NCI-H1694 treated with DMSO at 0.1 percent for 48 hours (cell line): Measurements from ENCODE around the gene TACC2.
"Not testable (repeated sequence)": the region's sequence is repeated elsewhere in the genome, so short reads cannot be mapped to it uniquely, and the experiment has no call there.

ENCODE experiments used
- DNase-seq: peaks from one replicate; lab custom pipeline; 2025; lab: John Stamatoyannopoulos, UW

TACC2 gene

DNA sequence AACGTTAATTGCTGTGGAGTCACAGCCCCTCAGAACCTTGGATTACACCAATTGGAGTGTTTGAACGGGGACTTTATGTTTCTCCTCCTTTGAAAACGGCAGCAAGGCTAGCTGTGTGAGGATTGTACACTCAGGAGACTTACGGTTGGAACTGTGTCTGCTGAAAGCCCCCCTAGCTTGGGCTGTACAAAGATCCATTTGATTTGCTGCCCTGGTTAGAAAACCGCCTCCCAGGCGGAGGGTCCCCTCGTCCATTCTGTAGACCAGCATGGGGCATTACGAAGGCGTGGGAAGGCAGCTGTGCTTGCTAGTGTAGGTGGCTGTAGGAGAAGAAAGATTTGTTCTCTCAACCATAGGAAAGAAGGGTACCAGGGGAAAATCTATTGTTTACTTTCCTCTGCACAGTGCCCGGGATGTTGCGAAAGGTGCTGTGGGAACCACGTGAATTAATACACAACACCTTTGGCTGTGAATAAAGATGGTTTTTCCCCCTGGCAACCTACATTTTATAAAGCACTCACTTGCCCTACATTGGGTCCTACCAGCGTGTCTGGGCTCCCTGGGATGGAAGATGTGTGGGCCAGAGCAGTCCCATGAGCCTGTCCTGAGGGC lies 208.8 kb downstream of the TACC2 start:
- no peak for DNase-seq

DNA sequence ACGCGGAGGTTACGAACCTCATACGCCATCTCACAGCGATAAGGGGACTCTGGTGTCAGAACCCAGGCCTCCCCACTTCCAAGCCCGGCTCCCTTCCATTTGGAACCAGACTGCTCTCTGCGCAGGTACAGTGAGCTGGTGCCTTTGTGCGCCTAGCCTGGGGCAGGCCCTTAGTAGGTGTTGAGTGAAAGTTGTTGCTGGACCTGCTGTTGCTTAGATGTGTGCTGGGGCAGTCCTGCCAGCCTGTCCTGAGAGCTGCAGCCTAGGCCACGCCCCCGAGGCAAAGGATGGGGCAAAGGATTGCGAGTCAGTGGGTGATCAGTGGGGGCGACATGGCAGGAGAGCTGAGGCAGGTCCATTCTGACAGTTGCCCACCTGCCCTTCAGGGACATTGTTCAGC lies 209.7 kb downstream of the TACC2 start:
- DNase-seq: no peak

DNA sequence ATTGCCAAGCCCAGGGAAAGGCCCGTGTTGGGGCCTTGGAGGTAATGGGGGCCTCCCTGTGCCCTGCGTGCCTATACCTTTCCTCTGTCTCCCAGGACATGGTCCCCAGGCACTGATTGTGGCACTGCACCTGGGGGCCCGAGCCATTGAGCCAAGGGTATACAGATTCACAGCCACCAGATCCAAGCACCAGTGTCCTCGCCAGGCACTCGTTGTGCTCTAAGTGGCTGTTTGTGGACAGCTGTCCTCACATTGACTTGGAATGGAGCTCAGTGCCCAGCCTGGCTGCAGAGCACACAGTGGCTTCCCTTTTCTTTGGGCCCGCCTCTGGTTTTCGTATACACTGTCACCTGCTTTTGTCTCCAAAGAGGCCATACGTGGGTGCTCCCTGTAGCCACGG lies 210.1 kb downstream of the TACC2 start:
- DNase-seq: no peak

DNA sequence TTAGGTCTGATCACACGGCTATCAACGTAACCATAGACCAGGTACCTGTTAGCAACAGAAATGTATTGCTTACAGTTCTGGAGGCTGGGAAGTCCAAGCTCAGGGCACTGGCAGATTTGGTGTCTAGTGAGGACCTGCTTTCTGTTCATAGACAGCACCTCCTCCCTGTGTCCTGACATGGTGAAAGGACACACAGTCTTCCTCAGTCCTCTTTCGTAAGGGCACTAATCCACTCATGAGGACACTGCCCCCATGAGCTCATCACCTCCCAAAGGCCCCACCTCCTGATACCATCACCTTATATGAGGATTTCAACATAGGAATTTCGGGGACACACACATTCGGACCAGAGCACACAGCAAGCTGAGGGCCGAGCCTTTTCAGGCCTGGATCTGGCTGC lies 210.7 kb downstream of the TACC2 start:
- no peak for DNase-seq

DNA sequence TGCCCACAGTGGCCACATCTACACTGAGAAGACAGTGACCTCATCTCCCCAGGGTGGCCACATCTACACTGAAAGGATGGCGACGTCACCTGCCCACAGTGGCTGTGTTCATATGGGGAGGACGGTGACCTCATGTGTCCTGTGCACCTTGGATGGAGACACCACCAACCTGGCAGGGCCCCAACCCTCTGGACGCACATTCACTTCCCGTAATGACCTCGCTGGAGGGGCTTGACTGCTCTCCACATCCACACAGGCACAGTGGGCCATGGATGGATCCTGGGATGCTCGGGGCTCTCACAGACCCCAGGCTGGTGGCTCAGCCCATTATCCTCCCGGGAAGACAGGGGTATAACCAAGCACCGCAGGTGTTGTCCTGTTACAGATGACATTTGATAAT lies 212.4 kb downstream of the TACC2 start:
- DNase-seq: no peak

DNA sequence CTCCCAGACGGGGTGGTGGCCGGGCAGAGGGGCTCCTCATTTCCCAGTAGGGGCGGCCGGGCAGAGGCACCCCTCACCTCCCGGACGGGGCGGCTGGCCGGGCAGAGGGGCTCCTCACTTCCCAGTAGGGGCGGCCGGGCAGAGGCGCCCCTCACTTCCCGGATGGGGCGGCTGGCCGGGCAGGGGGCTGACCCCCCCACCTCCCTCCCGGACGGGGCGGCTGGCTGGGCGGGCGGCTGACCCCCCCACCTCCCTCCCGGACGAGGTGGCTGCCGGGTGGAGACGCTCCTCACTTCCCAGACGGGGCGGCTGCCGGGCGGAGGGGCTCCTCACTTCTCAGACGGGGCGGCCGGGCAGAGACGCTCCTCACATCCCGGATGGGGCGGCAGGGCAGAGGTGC lies 214.2 kb downstream of the TACC2 start:
- not testable (repeated sequence) for DNase-seq

DNA sequence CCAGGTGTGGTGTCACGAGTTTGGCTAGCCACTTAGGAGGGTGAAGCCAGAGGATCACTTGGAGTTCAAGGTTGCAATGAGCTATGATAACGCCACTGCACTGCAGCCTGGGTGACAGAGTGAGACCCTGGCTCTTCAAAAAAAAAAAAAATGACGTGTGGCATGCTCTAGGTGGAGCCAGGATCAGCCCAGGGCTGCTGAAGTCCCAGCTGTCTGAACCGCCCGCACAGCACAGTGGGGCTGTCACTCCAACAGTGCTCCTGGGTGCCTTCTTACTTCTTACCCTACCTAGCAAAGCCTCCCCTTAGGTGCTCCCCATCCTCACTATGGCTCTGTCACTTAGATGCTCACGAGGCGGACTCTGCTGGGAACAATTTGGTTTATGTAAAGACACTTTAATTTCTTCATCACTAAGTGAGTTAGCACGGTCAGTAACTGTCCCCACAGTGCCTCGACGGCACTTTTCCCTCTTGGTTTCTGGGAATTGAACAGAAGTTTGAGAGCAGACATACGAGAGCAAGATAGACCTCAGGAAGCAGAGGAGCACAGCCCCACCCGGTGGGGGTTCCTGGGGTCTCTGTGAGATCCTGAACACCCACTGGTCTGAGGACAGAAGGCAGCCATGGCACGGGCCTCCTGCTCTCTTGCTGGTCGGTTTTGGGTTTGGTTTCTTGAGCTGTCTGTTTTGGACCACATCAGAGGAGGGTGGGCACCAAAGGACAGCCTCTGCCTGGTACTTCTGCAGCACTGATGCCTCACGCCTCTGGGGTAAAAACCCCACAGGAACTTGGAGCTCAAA lies 215.9 kb downstream of the TACC2 start:
- no peak for DNase-seq

DNA sequence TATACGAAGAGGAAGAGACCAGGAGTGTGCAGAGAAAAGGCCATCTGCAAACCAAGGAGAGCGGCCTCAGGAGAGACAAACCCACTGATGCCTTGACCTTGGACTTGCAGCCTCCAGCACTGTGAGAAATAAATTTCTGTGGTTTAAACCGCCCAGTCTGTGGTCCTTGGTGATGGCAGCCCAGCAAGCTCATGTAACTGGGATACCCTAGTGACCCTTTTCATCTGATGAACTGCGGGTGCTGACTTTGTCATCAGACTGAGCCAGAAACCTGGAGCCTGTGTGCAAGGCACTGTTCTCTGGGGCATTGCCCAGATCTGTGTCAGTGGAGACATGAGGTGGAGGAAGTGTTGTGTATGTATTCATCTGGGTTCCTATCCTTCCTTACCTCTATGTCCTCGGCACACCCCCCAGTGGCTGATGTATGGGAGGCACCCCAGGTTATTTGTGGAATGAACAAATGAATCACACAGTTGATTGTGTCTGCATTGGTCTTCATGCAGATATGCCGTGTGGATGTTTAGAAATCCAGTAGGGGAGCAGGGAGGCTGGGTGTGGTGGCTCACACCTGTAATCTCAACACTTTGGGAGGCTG lies 217.6 kb downstream of the TACC2 start:
- DNase-seq: no peak

DNA sequence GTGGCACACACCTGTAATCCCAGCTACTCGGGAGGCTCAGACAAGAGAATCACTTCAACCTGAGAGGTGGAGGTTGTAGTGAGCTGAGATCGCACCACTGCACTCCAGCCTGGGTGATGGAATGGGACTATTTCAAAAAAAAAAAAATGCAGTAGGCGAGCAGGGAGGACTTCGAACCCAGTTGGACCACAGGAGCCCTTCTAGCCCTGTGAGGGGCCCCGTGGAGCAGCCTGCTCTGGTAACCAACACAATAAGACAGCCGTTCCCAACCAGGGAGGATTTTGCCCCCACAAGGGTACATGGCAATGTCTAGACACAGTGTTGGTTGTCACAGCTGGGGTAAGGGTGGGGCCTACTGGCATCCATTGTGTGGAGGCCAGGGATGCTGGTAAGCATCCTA lies 218.2 kb downstream of the TACC2 start:
- no peak for DNase-seq

DNA sequence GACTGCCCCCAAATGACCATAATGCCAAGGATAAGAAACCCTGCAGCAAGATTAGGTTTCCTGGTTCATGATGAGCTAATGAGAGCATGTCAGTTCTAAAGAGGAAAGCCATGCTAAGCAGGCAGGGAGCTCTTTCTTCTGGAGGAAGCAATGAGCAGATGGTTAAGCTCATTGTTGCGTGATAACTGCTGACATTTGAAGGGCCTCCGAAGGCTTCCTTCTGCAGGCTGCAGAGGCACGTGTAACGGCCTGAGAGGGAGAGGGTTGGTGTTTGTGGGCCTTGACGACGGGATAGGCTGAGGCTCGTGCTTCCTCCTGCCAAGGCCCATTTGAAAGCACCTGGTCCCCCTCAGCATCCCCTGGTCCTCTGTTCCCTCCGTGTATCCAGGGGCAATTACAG lies 218.6 kb downstream of the TACC2 start:
- DNase-seq: peak; percentile 32

DNA sequence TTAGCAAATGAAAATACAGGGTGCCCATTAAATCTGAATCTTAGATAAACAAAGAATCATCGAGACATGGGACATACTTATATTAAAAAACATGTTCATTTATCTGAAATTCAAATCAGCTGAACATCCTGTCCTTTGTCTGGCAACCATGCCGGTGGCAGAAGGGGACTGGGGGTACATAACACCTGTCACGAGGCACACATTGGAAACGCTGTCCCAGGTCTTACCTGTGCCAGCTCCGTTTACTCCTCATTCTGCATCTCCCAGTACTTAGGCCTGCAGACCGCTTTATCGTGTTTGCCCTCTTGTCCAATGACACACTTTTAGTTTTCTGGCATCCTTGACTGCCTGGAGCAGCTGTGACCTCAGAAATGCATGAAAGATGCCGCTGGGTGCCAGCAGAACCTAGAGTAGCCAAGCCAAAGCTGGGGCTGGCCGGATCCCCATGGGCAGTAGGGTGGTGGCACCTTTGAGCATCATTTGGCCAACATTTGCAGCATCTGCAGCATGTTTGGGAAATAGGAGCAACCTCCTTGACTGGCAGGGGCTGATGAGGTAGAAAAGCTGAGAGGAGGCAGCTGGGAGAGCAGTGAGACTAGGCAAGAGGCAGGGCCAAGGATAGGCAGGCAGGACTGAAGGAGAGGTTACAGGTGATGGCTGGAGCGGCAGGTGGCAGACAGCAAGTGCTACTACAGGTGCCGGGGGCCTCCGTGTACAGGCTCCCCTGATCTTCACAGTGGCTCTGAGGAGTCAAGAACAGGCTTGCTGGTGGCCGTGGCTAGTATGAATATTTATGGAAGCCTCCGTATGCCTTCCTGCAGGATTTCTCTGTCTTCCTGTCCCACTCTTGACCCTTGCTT lies 219.8 kb downstream of the TACC2 start:
- no peak for DNase-seq

DNA sequence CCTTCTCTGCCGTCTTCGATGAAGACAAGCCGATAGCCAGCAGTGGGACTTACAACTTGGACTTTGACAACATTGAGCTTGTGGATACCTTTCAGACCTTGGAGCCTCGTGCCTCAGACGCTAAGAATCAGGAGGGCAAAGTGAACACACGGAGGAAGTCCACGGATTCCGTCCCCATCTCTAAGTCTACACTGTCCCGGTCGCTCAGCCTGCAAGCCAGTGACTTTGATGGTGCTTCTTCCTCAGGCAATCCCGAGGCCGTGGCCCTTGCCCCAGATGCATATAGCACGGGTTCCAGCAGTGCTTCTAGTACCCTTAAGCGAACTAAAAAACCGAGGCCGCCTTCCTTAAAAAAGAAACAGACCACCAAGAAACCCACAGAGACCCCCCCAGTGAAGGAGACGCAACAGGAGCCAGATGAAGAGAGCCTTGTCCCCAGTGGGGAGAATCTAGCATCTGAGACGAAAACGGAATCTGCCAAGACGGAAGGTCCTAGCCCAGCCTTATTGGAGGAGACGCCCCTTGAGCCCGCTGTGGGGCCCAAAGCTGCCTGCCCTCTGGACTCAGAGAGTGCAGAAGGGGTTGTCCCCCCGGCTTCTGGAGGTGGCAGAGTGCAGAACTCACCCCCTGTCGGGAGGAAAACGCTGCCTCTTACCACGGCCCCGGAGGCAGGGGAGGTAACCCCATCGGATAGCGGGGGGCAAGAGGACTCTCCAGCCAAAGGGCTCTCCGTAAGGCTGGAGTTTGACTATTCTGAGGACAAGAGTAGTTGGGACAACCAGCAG lies 221.7 kb downstream of the TACC2 start:
- no peak for DNase-seq

DNA sequence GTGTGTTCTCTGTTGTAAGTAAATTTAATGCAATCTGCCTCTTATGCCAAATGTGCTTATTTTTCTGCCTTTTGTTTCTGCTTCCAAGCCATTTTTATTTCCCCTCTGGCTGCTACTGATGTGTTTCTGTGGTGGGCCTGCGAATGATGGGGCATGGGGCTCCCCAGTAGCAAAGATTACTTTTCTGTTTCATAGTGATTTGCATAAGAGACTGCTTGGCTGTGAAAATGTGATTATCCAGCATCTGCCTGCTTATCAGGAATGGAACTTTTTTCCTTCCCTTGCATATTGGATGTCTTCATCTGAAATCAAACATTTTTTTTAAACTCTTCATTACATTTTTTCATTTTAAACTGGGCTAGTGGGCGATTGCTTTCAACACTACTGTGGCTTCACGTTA lies 224.4 kb downstream of the TACC2 start:
- DNase-seq: no peak

DNA sequence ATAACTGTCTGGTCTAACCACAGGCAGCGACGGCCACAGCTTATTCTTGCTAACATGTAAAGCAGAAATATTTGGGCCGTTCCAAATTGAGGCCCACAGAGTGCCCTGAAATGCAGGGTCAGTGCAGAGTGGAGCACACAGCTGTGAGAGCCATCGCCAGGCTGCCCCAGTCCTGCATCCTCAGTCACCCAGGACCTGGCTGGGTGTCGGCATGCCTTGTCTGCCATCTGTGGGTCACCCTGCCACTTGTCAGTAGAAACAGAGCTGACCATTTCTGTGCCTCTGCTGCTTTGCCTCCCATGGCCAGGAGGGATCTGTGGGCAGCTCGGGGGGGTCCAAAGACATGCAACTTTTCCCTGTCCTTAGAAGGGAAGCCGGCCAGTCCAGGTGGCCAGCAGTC lies 224.8 kb downstream of the TACC2 start:
- DNase-seq: no peak

DNA sequence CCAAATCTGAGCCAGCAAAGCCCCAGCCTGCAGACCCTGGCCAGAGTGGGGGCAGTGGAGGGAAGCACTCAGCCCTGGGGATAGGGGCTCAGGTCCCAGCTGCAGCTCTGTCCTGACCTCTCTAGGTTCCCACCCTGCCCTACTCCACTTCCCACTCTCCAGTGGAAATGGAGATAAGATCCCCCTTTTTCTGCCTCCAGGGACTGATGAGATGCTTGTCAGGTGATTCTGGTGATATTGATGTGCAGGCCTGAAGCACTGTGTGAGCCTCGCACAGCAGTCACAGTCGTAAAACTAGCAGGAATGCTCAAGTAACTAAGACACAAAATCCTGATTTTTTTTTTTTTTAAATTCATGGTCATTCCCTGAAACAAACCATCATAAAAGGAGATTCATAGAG lies 227.1 kb downstream of the TACC2 start:
- no peak for DNase-seq

DNA sequence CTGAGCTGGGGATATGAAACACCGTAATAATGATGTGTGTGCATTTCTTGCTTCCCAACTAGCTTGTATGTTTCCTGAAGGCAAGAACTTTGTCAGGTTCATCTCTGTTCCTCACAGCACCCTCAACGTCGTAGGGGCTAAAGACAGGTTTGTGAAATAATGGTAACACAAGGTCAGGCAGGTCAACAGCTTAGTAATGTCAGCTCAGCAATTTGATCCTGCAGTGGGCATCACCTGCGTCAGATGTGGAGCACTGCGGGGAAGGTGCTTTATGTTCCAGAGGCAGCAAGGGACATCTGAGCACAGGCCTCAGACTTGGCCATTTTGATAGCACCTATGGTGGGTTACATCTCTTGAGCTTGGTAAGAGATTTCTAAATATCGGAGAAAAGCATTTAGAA lies 230.4 kb downstream of the TACC2 start:
- no peak for DNase-seq

DNA sequence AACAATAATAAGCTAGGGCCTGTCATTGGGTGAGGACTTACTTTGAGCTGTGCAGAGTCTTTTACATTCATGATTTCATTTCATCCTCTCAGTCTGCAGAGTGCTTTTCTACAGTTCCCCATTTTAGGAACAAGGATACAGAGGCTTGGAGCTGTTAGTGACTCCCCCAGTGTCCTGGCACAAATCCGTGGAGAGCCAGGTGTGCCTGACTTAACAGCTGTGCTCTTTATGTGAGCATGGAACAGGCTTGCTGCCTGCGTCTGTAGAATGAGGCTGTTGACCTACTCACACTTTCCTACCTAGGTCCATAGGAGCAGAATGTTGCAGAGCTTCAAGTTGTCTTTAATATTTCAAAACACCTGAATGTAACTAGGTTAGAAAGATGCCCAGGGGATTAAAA lies 231.8 kb downstream of the TACC2 start:
- no peak for DNase-seq

DNA sequence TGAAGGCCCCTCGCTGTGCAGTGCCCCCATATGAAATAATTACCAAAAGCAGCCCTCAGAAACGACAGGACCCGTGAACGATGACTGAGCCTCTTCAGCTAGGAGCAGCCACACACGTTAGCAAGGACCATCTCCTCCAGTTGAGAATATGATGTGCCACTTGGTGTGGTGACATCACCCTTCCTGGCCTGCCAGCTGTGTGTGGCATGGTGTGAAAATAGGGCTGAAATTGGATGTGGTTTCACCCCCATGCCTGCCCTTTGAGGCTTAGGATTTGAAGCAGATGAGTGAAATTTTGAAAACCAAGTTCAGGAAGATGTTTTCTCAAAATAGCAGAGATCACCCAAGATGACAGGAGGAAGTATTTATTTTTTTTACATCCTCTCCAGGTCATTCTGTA lies 233.0 kb downstream of the TACC2 start:
- no peak for DNase-seq

DNA sequence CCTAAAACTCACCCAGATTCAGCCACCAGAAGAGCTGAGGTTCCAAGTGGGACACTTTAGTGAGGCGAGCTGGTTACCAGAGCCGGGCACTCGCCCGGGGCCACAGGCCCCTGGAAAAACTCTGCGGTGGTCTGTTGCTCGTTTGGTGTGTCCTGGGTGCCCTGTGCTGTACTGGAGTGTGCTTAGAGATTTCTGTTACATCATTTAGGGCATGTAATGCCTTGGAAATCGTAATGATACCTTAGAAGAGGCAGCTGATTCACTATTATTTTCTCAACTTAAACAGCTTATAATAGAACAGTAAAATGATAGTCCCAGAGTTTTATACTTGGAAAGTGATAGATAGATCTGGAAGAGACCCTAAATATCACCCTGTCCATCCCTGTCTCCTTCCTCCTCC lies 233.7 kb downstream of the TACC2 start:
- DNase-seq: no peak

DNA sequence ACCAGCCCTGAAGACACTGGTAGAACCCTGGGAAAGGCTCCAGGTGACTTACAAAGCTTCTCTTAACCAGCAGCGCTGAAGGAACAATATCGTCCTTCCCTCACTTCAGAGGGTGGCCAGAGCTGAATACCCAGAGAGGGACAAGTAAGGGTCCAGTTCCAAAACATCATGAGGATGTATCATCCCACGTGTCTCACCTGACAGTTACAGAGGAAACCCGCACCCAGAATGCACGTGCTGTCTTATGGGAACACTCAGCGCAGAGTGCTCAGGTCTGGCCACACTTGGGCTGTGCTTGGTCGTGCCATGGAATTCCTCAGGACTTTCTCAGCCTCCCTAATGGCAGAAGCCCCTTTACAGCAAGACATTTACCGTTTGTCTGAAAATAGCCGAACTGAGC lies 235.2 kb downstream of the TACC2 start:
- DNase-seq: no peak

DNA sequence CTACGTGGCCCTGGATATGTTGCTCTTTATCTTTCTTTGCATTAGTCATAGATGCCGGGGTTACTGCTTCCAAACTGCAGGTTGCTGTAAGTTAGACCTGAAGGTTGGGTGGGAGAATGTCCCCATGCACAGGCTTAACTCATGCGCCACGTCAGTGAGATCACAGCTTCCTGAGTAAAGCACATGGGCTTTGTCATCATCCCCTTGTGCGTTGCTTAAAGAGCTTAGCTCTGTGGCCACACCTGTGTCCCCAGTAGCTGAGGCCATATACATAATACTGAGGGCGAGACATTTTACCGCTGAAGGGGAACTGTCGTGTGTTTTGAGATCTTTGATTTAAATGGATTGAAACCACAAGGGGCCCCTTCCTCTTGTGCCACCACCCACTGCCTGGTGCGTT lies 236.4 kb downstream of the TACC2 start:
- no peak for DNase-seq

DNA sequence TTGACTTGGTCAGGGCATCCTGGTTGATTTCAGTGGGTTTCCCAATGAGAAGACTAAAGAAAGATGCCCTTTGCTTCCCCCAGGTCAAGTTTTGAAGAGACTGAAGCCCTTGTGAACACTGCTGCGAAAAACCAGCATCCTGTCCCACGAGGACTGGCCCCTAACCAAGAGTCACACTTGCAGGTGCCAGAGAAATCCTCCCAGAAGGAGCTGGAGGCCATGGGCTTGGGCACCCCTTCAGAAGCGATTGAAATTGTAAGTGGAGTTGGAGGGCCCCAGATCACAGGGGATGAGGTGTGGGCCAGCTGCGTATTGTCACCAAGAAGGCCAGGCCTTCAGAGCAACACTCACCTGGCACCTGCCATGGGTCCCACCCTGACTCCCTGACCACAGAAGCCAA lies 238.8 kb downstream of the TACC2 start:
- no peak for DNase-seq
